Stomach (tissue), 4 donors: ENCODE data around the gene PHF23.

Experiments
- EP300 ChIP-seq: sonication (generic); formaldehyde crosslinking; IDR thresholded peaks from one replicate; pipeline ENCODE4 v1.6.1; 2017; ENCODE audit warnings: antibody characterized with exemption
- POLR2A ChIP-seq, 4 donors: fragments of 450-650 bp; IDR thresholded peaks; one replicate each; pipeline ENCODE4 v1.6.1; 2016; ENCODE audit warnings: antibody characterized with exemption in 4 of 4, control low read depth in 2 of 4, mild to moderate bottlenecking in 1 of 4, moderate library complexity in 1 of 4
- POLR2AphosphoS5 ChIP-seq, 3 donors: sonication (generic); formaldehyde crosslinking; IDR thresholded peaks; one replicate each; pipeline ENCODE4 v1.6.1; 2016; ENCODE audit warnings: antibody characterized with exemption in 3 of 3
- TF ChIP-seq, protein P1 (sequence below), 7 experiments: fragments of 450-650 bp in 4 of 7; fragments of 200-600 bp in 3 of 7; sonication (generic) in 3 of 7; IDR thresholded peaks; one replicate each; pipeline ENCODE4 v1.5.1; 2016 to 2019; ENCODE audit warnings: antibody characterized with exemption in 7 of 7, control low read depth in 2 of 7, mild to moderate bottlenecking in 1 of 7

DNA sequence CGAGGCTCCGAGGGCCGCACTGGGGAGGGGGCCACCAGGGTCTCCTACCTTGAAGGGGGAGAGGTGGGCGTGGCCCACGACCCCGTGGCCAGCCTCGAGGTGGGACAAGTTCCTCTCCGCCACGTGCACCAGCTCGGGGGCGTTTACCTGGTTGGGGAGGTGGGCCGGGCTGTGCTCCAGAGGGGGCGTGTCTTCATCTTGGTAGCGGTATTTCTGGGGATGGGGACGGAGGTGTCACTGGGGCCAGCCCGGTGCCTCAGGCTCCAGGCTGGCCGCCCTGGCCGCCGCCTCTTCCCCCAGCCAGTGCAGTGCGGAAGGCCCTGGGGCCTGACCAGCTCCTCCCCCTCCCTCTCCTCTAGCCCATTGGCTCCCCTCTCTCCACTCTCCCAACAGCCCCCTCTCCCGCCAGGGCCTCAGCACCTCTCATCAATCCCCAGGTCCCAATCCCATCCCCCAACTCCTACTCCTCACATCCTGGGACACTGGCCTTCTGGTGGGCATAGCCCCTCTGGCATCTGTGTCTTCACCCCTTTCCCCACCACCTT lies 31.2 kb downstream of the PHF23 start:
- TF ChIP-seq POLR2A (IDR thresholded peaks at IDR 0.05) (no peak), POLR2AphosphoS5 (IDR thresholded peaks at IDR 0.05) (no peak), EP300 (no peak)
- TF ChIP-seq, protein P1, sequence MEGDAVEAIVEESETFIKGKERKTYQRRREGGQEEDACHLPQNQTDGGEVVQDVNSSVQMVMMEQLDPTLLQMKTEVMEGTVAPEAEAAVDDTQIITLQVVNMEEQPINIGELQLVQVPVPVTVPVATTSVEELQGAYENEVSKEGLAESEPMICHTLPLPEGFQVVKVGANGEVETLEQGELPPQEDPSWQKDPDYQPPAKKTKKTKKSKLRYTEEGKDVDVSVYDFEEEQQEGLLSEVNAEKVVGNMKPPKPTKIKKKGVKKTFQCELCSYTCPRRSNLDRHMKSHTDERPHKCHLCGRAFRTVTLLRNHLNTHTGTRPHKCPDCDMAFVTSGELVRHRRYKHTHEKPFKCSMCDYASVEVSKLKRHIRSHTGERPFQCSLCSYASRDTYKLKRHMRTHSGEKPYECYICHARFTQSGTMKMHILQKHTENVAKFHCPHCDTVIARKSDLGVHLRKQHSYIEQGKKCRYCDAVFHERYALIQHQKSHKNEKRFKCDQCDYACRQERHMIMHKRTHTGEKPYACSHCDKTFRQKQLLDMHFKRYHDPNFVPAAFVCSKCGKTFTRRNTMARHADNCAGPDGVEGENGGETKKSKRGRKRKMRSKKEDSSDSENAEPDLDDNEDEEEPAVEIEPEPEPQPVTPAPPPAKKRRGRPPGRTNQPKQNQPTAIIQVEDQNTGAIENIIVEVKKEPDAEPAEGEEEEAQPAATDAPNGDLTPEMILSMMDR (IDR thresholded peaks at IDR 0.05) = no peak
